CD4-positive, alpha-beta T cell (primary cell): ENCODE data around the gene TMOD4. TPM values are rescaled to one million over a fixed set of nuclear protein-coding genes. Genes with fewer than 3 reads are reported as not detected.

Source experiments
- ATAC-seq: fragments of 200-7000 bp; cut with Tn5 transposase; one replicate; pipeline ENCODE4 v1.10.0; 2022; ENCODE audit warnings: mild to moderate bottlenecking; ENCODE audit not compliant: poor library complexity
- CTCF ChIA-PET: fragments of 350-600 bp; sonication (Branson Sonifier 250); formaldehyde crosslinking; loops from one replicate; lab custom pipeline; 2021; ENCODE audit warnings: antibody characterized with exemption, inconsistent platforms; lab: Charles Lee
- POLR2A ChIA-PET: fragments of 350-600 bp; sonication (Branson Sonifier 250); formaldehyde crosslinking; loops from one replicate; lab custom pipeline; 2021; ENCODE audit warnings: antibody characterized with exemption, inconsistent platforms; lab: Charles Lee
- DNase-seq, 14 experiments: peaks; one replicate each; pipeline ENCODE4 v3.0.0-alpha.2; 2013 to 2020; ENCODE audit warnings: mixed read lengths in 2 of 14
- H3K27ac ChIP-seq, 2 donors: one replicate each; pipeline versions ENCODE4 v1.5.1 to v1.7.0; 2013; ENCODE audit warnings: low read length in 2 of 2, low read depth in 1 of 2, mild to moderate bottlenecking in 1 of 2
- H3K27me3 ChIP-seq, 2 experiments: 1 replicate in 1 of 2; 2 replicates in 1 of 2; pipeline versions ENCODE4 v1.6.1 to v1.7.0; 2013; ENCODE audit warnings: low read length in 2 of 2, control low read depth in 1 of 2, mild to moderate bottlenecking in 1 of 2, moderate library complexity in 1 of 2; ENCODE audit not compliant: insufficient read depth in 2 of 2, control insufficient read depth in 1 of 2
- H3K36me3 ChIP-seq: one replicate; pipeline ENCODE4 v1.6.1; 2013; ENCODE audit warnings: low read length, control low read depth; ENCODE audit not compliant: insufficient read depth
- H3K4me1 ChIP-seq: one replicate; pipeline ENCODE4 v1.6.1; 2013; ENCODE audit warnings: low read length, control low read depth; ENCODE audit not compliant: insufficient read depth
- H3K4me3 ChIP-seq: one replicate; pipeline ENCODE4 v1.5.1; 2013; ENCODE audit warnings: mild to moderate bottlenecking, low read length, moderate library complexity
- H3K9me3 ChIP-seq, 2 experiments: 1 replicate in 1 of 2; 2 replicates in 1 of 2; pipeline versions ENCODE4 v1.6.1 to v1.7.0; 2013; ENCODE audit warnings: low read length in 2 of 2, mild to moderate bottlenecking in 2 of 2, control low read depth in 1 of 2, moderate library complexity in 1 of 2; ENCODE audit not compliant: control insufficient read depth in 1 of 2, insufficient read depth in 1 of 2
- H3K27ac Mint-ChIP-seq: one replicate; pipeline ENCODE4 v1.8.0; 2020; ENCODE audit warnings: mixed read lengths
- H3K27me3 Mint-ChIP-seq: one replicate; pipeline ENCODE4 v1.8.0; 2021; ENCODE audit warnings: mixed read lengths
- H3K36me3 Mint-ChIP-seq: one replicate; pipeline ENCODE4 v1.8.0; 2021; ENCODE audit warnings: low read depth, mixed read lengths
- H3K4me1 Mint-ChIP-seq: one replicate; pipeline ENCODE4 v1.8.0; 2021; ENCODE audit warnings: low read depth, mixed read lengths
- H3K4me3 Mint-ChIP-seq: one replicate; pipeline ENCODE4 v1.8.0; 2020; ENCODE audit warnings: mild to moderate bottlenecking, mixed read lengths
- H3K9me3 Mint-ChIP-seq: one replicate; pipeline ENCODE4 v1.8.0; 2020; ENCODE audit warnings: mixed read lengths
- CTCF ChIP-seq: fragments of 200-600 bp; IDR thresholded peaks from one replicate; pipeline ENCODE4 v1.8.0; 2022; ENCODE audit warnings: antibody characterized with exemption, mild to moderate bottlenecking
- intact Hi-C, 2 experiments: fragments of 100-400 bp; cut with DNase I in 1 of 2; cut with micrococcal nuclease in 1 of 2; formaldehyde crosslinking; loops; one replicate each; pipeline versions ENCODE4 v1.15.1 to v1.9.0; 2023 to 2025; cut with DNase I, micrococcal nuclease
- total RNA-seq, 174 experiments: library from RNA in 2 of 174; stranded (reverse) in 2 of 174; gene quantifications; one replicate each; pipeline ENCODE4 v1.2.3 and lab custom pipeline; 2021 to 2026

The TMOD4 gene
- total RNA-seq, 2 experiments from 2014 or later = 1.6 TPM; not detected in 1

- peak overlapping the region; percentile 88 for H3K27ac Mint-ChIP-seq
- CTCF ChIA-PET = interaction anchor here (0.8 kb wide), 1 partner anchor 10 kb away, joined by 3 read pairs; no protein-coding TSS in a partner anchor
- no peak overlapping the region for H3K27ac ChIP-seq
Measured at GRCh38 chr1:151131701-151132334, 44.0 kb downstream of the TMOD4 start.

GRCh38 chr1:151130987-151131586, 44.7 kb downstream of the TMOD4 start:
- CTCF ChIA-PET = interaction anchor here (0.8 to 1.1 kb wide), 3 partner anchors 11 to 106 kb away, joined by 3 read pairs; no protein-coding TSS in a partner anchor
- no peaks in the 10 kb centered on the region for H3K27me3 Mint-ChIP-seq
- peaks cover 0 to 8% of the 10 kb centered on the region in 2 experiments for H3K9me3 ChIP-seq
- peak overlapping the region; percentile 88 for H3K27ac Mint-ChIP-seq
- H3K4me1 ChIP-seq = peaks cover 16% of the 10 kb centered on the region
- peak overlapping the region; percentile 86 for H3K4me3 Mint-ChIP-seq
- peaks cover 15% of the 10 kb centered on the region for H3K36me3 Mint-ChIP-seq
- H3K4me1 Mint-ChIP-seq = peaks cover 15% of the 10 kb centered on the region
- peaks cover 0 to 9% of the 10 kb centered on the region in 2 experiments for H3K27me3 ChIP-seq
- intact Hi-C loops = no loop called here
- peak overlapping the region in 1 of 2 donors; percentile 10 for H3K27ac ChIP-seq
- peak; percentile 58 to 88 (median 76) for DNase-seq
- no peaks in the 10 kb centered on the region for H3K36me3 ChIP-seq
- no peaks in the 10 kb centered on the region for H3K9me3 Mint-ChIP-seq
- peak; percentile 100 for ATAC-seq
- POLR2A ChIA-PET = interaction anchor here (0.5 to 3.0 kb wide), 17 partner anchors 8 to 832 kb away, joined by 3 to 40 read pairs (median 5); partner anchors contain the start of genes CDC42SE1, LYSMD1, SCNM1 and TNFAIP8L2
- TF ChIP-seq CTCF = no peak
- H3K4me3 ChIP-seq = peak overlapping the region; percentile 48

More at GRCh38 chr1:151131701-151132334, 44.0 kb downstream of the TMOD4 start:
- DNase-seq (no peak), ATAC-seq (no peak)
- Histone ChIP-seq H3K9me3 (peaks cover 0 to 8% of the 10 kb centered on the region in 2 experiments), H3K36me3 (no peaks in the 10 kb centered on the region), H3K4me3 (peak overlapping the region; percentile 48), H3K4me1 (peaks cover 16% of the 10 kb centered on the region), H3K27me3 (peaks cover 0 to 9% of the 10 kb centered on the region in 2 experiments)
- Mint-ChIP-seq H3K36me3 (peaks cover 10% of the 10 kb centered on the region), H3K27me3 (no peaks in the 10 kb centered on the region), H3K4me1 (peaks cover 15% of the 10 kb centered on the region), H3K9me3 (no peaks in the 10 kb centered on the region), H3K4me3 (peak overlapping the region; percentile 86)
- POLR2A ChIA-PET = interaction anchor here (0.5 to 3.0 kb wide), 16 partner anchors 9 to 833 kb away, joined by 3 to 40 read pairs (median 5); partner anchors contain the start of genes CDC42SE1, LYSMD1, SCNM1 and TNFAIP8L2
- no peak for TF ChIP-seq CTCF
- intact Hi-C loops = no loop called here

- Histone ChIP-seq H3K36me3 (peaks cover 6% of the 10 kb centered on the region), H3K9me3 (peaks cover 0 to 8% of the 10 kb centered on the region in 2 experiments), H3K4me1 (peaks cover 20% of the 10 kb centered on the region), H3K27ac (no peak overlapping the region), H3K4me3 (no peak overlapping the region), H3K27me3 (peaks cover 0 to 9% of the 10 kb centered on the region in 2 experiments)
- Mint-ChIP-seq H3K27me3 (no peaks in the 10 kb centered on the region), H3K4me1 (peaks cover 23% of the 10 kb centered on the region), H3K36me3 (peaks cover 18% of the 10 kb centered on the region), H3K27ac (no peak overlapping the region), H3K9me3 (no peaks in the 10 kb centered on the region), H3K4me3 (no peak overlapping the region)
- ChIA-PET POLR2A (no interaction called here), CTCF (interaction anchor here (0.6 to 0.7 kb wide), 3 partner anchors 27 to 150 kb away, joined by 3 to 5 read pairs (median 4); no protein-coding TSS in a partner anchor)
- ATAC-seq (no peak), DNase-seq (no peak)
- intact Hi-C loops = no loop called here
- TF ChIP-seq CTCF = no peak
Measured at GRCh38 chr1:151128800-151129199, 47.0 kb downstream of the TMOD4 start.
